ENCODE results near the gene CASK.

The CASK gene

GRCh38 chrX:41666251-41666650, 257.1 kb downstream of the CASK start:
- no peak for TF ChIP-seq CTCF (IDR thresholded peaks at IDR 0.05)
- no peak for DNase-seq
- Mint-ChIP-seq H3K27ac (no peak overlapping the region), H3K27me3 (ENCODE audit: low read depth, poor library complexity) (peaks cover 3% of the 10 kb centered on the region), H3K9me3 (no peaks in the 10 kb centered on the region), H3K36me3 (ENCODE audit: low read depth) (peaks cover 15% of the 10 kb centered on the region), H3K4me1 (no peaks in the 10 kb centered on the region), H3K4me3 (no peak overlapping the region)

GRCh38 chrX:41665686-41666085, 257.7 kb downstream of the CASK start:
- no peaks in the 10 kb centered on the region for H3K9me3 Mint-ChIP-seq
- no peak overlapping the region for H3K4me3 Mint-ChIP-seq
- peak overlapping the region; percentile 69 for H3K27ac Mint-ChIP-seq
- no peaks in the 10 kb centered on the region for H3K4me1 Mint-ChIP-seq
- H3K27me3 Mint-ChIP-seq (ENCODE audit: low read depth, poor library complexity), result peaks cover 3% of the 10 kb centered on the region
- no peak for DNase-seq
- peaks cover 15% of the 10 kb centered on the region for H3K36me3 Mint-ChIP-seq (ENCODE audit: low read depth)
- TF ChIP-seq CTCF (IDR thresholded peaks at IDR 0.05), result no peak

- DNase-seq, result no peak
- Mint-ChIP-seq H3K36me3 (ENCODE audit: low read depth) (peaks cover 17% of the 10 kb centered on the region), H3K27ac (no peak overlapping the region), H3K27me3 (ENCODE audit: low read depth, poor library complexity) (peaks cover 3% of the 10 kb centered on the region), H3K4me3 (no peak overlapping the region), H3K9me3 (no peaks in the 10 kb centered on the region), H3K4me1 (no peaks in the 10 kb centered on the region)
- no peak for TF ChIP-seq CTCF (IDR thresholded peaks at IDR 0.05)
Observed at GRCh38 chrX:41664908-41665307, 258.4 kb downstream of the CASK start.

- H3K27ac Mint-ChIP-seq, result no peak overlapping the region
- H3K36me3 Mint-ChIP-seq (ENCODE audit: low read depth), result peaks cover 14% of the 10 kb centered on the region
- DNase-seq, result no peak
- H3K9me3 Mint-ChIP-seq, result no peaks in the 10 kb centered on the region
- peaks cover 3% of the 10 kb centered on the region for H3K27me3 Mint-ChIP-seq (ENCODE audit: low read depth, poor library complexity)
- no peaks in the 10 kb centered on the region for H3K4me1 Mint-ChIP-seq
- no peak for TF ChIP-seq CTCF (IDR thresholded peaks at IDR 0.05)
- no peak overlapping the region for H3K4me3 Mint-ChIP-seq
Observed at GRCh38 chrX:41664375-41664901, 258.9 kb downstream of the CASK start.

GRCh38 chrX:41661366-41662095, 261.8 kb downstream of the CASK start:
- Mint-ChIP-seq H3K4me3 (no peak overlapping the region), H3K9me3 (peaks cover 7% of the 10 kb centered on the region), H3K36me3 (ENCODE audit: low read depth) (peaks cover 33% of the 10 kb centered on the region), H3K4me1 (no peaks in the 10 kb centered on the region), H3K27ac (peak overlapping the region; percentile 22), H3K27me3 (ENCODE audit: low read depth, poor library complexity) (peaks cover 3% of the 10 kb centered on the region)
- no peak for TF ChIP-seq CTCF (IDR thresholded peaks at IDR 0.05)
- no peak for DNase-seq

- no peak overlapping the region for H3K4me3 Mint-ChIP-seq
- no peaks in the 10 kb centered on the region for H3K27me3 Mint-ChIP-seq (ENCODE audit: low read depth, poor library complexity)
- no peaks in the 10 kb centered on the region for H3K4me1 Mint-ChIP-seq
- no peak for DNase-seq
- H3K36me3 Mint-ChIP-seq (ENCODE audit: low read depth), result peaks cover 76% of the 10 kb centered on the region
- no peak for TF ChIP-seq CTCF (IDR thresholded peaks at IDR 0.05)
- H3K9me3 Mint-ChIP-seq, result peaks cover 27% of the 10 kb centered on the region
- H3K27ac Mint-ChIP-seq, result no peak overlapping the region
Observed at GRCh38 chrX:41655631-41656030, 267.7 kb downstream of the CASK start.
